Dermis microvascular lymphatic vessel endothelial cell (primary cell): ENCODE results near the gene ATG14. TPM values are rescaled to one million over a fixed set of nuclear protein-coding genes. Genes with fewer than 3 reads are reported as not detected.

Source experiments
- DNase-seq, 2 donors: peaks; one replicate each; pipeline versions ENCODE4 v3.0.0 to v3.0.0-alpha.2; 2010; ENCODE audit warnings: low read depth in 2 of 2
- total RNA-seq: library from RNA; depleted of rRNA; stranded (reverse); fragments of >200 nt; gene quantifications from 2 replicates; pipeline ENCODE4 v1.2.1, GENCODE V29; 2014

ATG14 gene
- total RNA-seq, 1 donor from 2014 or later: 10.9 TPM

DNA sequence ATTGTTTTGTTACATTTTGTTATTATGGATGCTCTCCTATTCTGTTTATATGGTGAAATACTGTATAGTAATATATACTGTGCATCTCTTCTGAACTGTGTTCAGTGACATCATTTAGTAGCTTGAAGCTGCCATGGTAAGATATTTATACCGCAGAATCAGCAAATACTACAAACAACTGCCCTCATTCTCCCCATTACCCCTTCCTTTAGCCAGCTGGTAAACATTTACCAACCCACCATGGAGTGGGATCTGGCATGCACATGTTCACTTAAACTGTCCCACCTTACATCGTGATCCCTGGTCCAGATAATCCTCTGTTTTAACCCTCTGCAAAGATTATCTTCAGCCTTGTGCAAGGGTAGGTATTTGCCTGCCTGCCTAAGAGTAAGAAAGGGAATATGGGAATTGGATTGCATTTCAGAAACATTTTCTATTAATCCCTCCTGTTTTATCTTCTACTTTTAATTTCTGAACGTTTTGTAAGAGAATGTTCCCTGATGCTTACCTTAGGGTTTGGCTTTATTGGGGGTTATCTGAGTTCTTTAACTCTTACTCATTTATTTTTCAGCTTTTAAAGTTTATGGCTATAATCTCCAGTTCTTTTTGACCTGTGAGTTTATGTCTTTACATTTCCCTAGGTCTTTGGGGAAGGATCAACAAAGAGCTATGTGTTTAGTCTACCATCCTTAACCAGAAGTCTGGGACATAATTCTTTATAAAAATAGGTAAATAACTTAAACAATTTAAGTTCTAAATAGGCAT lies 93.9 kb downstream of the ATG14 start:
- no peak for DNase-seq

DNA sequence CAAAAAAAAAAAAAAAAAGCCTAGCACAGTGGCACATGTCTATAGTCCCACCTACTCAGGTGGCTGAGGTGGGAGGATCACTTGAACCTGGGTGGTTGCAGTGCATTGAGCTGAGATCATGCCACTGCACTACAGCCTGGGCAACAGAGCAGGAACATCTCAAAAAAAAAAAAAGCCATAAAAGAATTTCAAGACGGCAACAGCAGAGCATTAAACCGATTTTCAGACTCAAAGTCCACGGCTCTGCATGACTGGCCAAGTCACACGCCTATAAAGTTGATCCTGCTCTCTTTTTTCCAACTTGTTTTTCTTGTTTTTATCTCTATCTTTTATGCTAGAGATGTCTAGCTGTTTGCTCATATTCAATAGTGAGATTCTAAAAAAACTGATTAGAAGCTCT lies 95.1 kb downstream of the ATG14 start:
- DNase-seq: no peak

Other genes starting within 250 kb of the ATG14 start
- gene DLGAP5, start 220.2 kb downstream of the ATG14 start, total RNA-seq: 8.7 and 33.6 TPM in 2 replicates
- gene FBXO34, start 140.4 kb downstream of the ATG14 start, total RNA-seq: 18.9 and 25.7 TPM in 2 replicates
- not detected in 2 replicates for gene TBPL2, start 28.8 kb upstream of the ATG14 start, total RNA-seq
- 95.2 and 111 TPM in 2 replicates for gene KTN1, start 168.4 kb upstream of the ATG14 start, total RNA-seq